Measurements from ENCODE around the gene SLC25A29. TPM values are rescaled to one million over a fixed set of nuclear protein-coding genes. Genes with fewer than 3 reads are reported as not detected.
"Not testable (repeated sequence)": the region's sequence is repeated elsewhere in the genome, so short reads cannot be mapped to it uniquely, and the experiment has no call there.

SLC25A29 gene
- total and polyA plus RNA-seq, 12 donors: 11.0 to 70.7 (median 23.6) TPM

DNA sequence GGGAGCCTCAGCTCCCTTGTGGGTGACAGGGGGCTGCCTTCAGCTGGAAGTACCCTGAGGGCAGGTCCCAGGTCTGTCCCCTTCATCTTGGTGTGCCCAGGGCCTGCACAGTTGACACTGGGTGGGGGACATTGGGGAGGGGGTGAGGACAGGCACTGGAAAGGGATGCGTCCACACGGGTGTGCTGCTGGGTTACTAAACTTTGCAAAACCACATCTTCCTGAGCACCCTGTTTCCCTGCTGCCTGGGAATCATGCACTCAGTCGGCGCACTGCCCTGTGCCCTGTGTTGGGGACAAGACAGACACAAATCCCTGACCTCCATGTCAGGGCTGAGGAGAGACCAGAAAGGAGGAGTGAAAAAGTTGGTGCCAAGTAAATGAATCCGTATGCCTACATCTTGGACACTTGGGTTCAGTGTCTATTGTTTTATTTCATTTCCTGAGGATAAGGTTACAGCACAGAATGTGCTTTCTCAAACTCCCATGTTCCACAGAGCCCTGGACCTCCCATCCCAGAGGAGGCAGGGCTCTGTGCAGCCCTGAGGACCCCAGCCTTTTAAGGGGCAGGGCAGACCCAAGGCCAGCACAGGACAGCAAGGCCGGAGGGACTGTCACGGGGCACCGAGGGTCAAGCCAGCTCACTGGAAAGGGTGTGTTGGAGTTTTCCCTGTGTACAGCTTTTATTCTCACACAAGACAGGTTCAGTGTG lies 2.9 kb upstream of the SLC25A29 start:
- TF ChIP-seq CTCF (IDR thresholded peaks at IDR 0.05): no peak
- intact Hi-C loops (cut with DNase I): loop anchor here in 8 of 10 donors (5.0 to 10.0 kb wide), 4 partner anchors 63 to 68 kb away; partner anchors contain the start of gene WDR25 (in 6 of the 8)
- peak in 1 of 8 donors; percentile 33 for ATAC-seq
- H3K27me3 ChIP-seq: no peaks in the 10 kb centered on the region
- no peaks in the 10 kb centered on the region for H3K9me3 ChIP-seq
- H3K36me3 ChIP-seq: no peaks in the 10 kb centered on the region
- 61 to 65% methylated on average over 8 of the region's 8 CpGs for WGBS, 2 donors
- peak overlapping the region in 9 of 10 donors; percentile 4 to 62 (median 39) for H3K27ac ChIP-seq
- H3K4me1 ChIP-seq: peaks cover 4 to 63% (median 46%) of the 10 kb centered on the region in 9 donors
- no peak overlapping the region for H3K4me3 ChIP-seq
- no peak for DNase-seq

- Histone ChIP-seq H3K27ac (peak overlapping the region in 6 of 10 donors; percentile 13 to 94 (median 47)), H3K4me1 (peaks cover 4 to 68% (median 46%) of the 10 kb centered on the region in 9 donors)
- DNase-seq, H3K36me3 ChIP-seq, H3K27me3 ChIP-seq, H3K9me3 ChIP-seq, H3K4me3 ChIP-seq, ATAC-seq: not testable (repeated sequence)
- 81 to 90% methylated on average over 6 of the region's 6 CpGs for WGBS, 2 donors
- intact Hi-C loops (cut with DNase I): loop anchor here in 8 of 10 donors (5.0 to 10.0 kb wide), 4 partner anchors 64 to 69 kb away; partner anchors contain the start of gene WDR25 (in 6 of the 8)
Observed at GRCh38 chr14:100308427-100308792, 2.2 kb upstream of the SLC25A29 start.

- Histone ChIP-seq H3K9me3 (no peaks in the 10 kb centered on the region), H3K4me3 (peak overlapping the region in 8 of 10 donors; percentile 66 to 99 (median 93)), H3K4me1 (peaks cover 4 to 66% (median 44%) of the 10 kb centered on the region in 9 donors), H3K27ac (peak overlapping the region in 8 of 10 donors; percentile 88 to 95 (median 92)), H3K36me3 (no peaks in the 10 kb centered on the region), H3K27me3 (no peaks in the 10 kb centered on the region)
- intact Hi-C loops (cut with DNase I): loop anchor here in 9 of 10 donors (2.0 to 10.0 kb wide), 5 partner anchors 64 to 69 kb away; partner anchors contain the start of gene WDR25 (in 7 of the 9)
- no peak for DNase-seq
- ATAC-seq: no peak
- WGBS, 2 donors: 87 to 88% methylated on average over 5 of the region's 5 CpGs
- TF ChIP-seq CTCF (IDR thresholded peaks at IDR 0.05): no peak
Observed at GRCh38 chr14:100307766-100308426, 1.7 kb upstream of the SLC25A29 start.

DNA sequence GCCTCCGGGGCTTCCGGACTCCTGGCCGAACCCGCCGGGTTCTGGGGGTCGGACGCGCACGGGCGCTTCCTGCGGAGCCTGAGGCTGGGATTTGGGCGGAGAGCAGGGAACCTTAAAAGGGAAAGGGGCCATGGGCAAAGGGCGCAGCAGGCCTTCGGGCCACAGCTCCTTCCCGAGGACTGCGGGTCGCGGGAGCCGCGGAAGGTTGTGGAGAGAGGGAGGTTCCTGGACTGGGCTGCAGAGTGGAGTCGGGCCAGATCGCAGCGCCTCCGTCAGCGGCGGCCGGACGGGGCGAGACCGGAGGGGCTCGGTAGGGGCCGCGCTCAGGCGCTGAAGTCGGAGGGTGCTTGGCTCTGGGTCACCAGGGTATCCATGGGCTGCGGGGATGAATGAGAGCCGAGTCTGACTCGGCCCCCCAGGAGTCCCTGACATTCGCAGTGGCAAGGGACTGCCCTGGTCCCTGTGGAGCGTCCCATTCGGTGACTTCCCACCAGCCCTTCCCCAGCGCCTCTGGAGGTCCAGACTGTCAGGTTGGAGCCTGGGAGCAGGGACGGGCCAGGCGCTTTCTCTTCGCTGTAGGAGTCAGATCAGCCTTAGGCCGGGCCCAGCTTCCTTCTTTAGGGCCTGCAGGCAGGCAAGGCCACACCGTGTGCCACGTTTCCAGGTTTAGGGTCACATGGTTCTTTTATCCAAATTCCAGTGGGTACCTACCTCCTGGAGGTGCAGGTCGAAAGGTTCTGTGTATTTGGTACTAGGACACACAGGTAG lies 938 bp upstream of the SLC25A29 start:
- intact Hi-C loops (cut with DNase I): loop anchor here in 9 of 10 donors (2.0 to 10.0 kb wide), 5 partner anchors 65 to 70 kb away; partner anchors contain the start of gene WDR25 (in 7 of the 9)
- peaks cover 4 to 69% (median 45%) of the 10 kb centered on the region in 9 donors for H3K4me1 ChIP-seq
- no peak for TF ChIP-seq CTCF (IDR thresholded peaks at IDR 0.05)
- H3K4me3 ChIP-seq: peak overlapping the region; percentile 65 to 99 (median 92)
- peak; percentile 8 to 45 (median 30) for ATAC-seq
- no peaks in the 10 kb centered on the region for H3K36me3 ChIP-seq
- DNase-seq: peak; percentile 26 to 38
- WGBS, 2 donors: 5 to 6% methylated on average over 41 to 49 of the region's 49 CpGs
- H3K9me3 ChIP-seq: no peaks in the 10 kb centered on the region
- no peaks in the 10 kb centered on the region for H3K27me3 ChIP-seq
- H3K27ac ChIP-seq: peak overlapping the region; percentile 84 to 95 (median 90)
